CD4-positive, alpha-beta T cell treated with Interferon alpha-2 for 1 hour (primary cell): Measurements from ENCODE around the gene MAGOH.
A peak's percentile ranks its signal among the peaks of the same experiment; 100 is the strongest.

ENCODE experiments used
- DNase-seq, 2 donors: peaks; one replicate each; pipeline ENCODE4 v3.0.0-alpha.2; 2020 to 2022

MAGOH gene

DNA sequence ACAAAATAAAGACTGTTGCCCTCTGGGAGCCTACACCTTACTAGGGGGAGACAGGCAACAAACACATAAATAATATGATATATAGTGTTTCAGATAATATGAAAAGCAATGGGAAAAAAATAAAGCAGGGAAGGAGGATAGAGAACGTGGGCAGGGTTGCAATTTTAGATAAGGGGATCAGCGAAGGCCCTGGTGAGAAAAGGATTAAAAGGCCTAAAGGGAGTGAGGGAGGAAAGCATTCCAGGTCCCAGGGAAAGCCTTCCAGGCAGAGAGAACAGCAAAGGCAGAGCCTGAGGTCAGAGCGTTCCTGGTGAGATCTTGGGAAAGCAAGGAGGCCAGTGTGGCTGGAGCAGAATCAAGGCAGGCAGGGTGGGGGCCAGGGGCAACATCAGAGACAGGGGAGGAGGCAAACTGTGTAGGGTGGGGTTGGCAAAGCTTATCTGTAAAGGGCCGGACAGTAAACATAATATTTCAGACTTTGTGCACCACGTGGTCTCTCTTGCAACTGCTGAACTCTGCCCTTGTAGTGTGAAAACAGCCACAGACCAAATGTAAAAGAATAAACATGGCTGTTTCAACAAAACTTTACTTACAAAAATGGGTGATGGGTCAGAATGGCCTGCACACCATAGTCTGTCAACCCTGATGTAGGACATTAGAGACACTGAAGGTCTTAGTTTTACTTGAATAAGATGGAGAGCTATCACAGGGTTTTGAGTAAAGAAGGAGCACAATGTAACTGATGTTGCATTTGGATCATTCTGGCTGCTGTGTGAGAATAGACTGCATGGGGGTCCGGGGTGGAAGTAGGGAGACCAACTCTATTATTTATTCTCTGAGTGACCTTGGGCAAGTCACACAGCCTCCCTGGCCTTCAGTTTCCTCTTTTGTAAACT lies 55.0 kb downstream of the MAGOH start:
- no peak for DNase-seq

- no peak for DNase-seq
These were observed 55.6 kb downstream of the MAGOH start for GRCh38 chr1:53182716-53183094.

GRCh38 chr1:53182111-53182593 lies 56.2 kb downstream of the MAGOH start:
- DNase-seq: peak; percentile 77 to 82

- DNase-seq: no peak
These were observed 57.4 kb downstream of the MAGOH start for GRCh38 chr1:53180951-53181350.

GRCh38 chr1:53180226-53180625 lies 58.1 kb downstream of the MAGOH start:
- DNase-seq: no peak
